Ectodermal cell (in vitro differentiated cells): ENCODE results near the gene MYOG.

Source experiments
- H3K27ac ChIP-seq: 2 replicates; pipeline ENCODE4 v1.7.0; 2013; ENCODE audit warnings: mild to moderate bottlenecking, low read depth, low read length; ENCODE audit not compliant: insufficient read depth, poor library complexity, severe bottlenecking
- H3K27me3 ChIP-seq: 2 replicates; pipeline ENCODE4 v1.7.0; 2013; ENCODE audit warnings: mild to moderate bottlenecking, low read length; ENCODE audit not compliant: insufficient read depth, control insufficient read depth, poor library complexity, severe bottlenecking
- H3K36me3 ChIP-seq: one replicate; pipeline ENCODE4 v1.7.0; 2013; ENCODE audit warnings: low read length; ENCODE audit not compliant: control insufficient read depth, insufficient read depth
- H3K4me1 ChIP-seq: one replicate; pipeline ENCODE4 v1.7.0; 2013; ENCODE audit warnings: low read length; ENCODE audit not compliant: control insufficient read depth, insufficient read depth
- H3K4me3 ChIP-seq: 2 replicates; pipeline ENCODE4 v1.7.0; 2013; ENCODE audit warnings: low read depth, low read length, control low read depth; ENCODE audit not compliant: insufficient read depth
- H3K9me3 ChIP-seq: 2 replicates; pipeline ENCODE4 v1.7.0; 2013; ENCODE audit warnings: mild to moderate bottlenecking, low read length, moderate library complexity; ENCODE audit not compliant: control insufficient read depth
- WGBS, 2 experiments: methylation state at CpG; one replicate each; pipeline ENCODE4 v1.1.7; 2013; ENCODE audit warnings: missing lambda C conversion rate in 2 of 2; 5-methylcytosine and 5-hydroxymethylcytosine counted together

Gene MYOG

DNA sequence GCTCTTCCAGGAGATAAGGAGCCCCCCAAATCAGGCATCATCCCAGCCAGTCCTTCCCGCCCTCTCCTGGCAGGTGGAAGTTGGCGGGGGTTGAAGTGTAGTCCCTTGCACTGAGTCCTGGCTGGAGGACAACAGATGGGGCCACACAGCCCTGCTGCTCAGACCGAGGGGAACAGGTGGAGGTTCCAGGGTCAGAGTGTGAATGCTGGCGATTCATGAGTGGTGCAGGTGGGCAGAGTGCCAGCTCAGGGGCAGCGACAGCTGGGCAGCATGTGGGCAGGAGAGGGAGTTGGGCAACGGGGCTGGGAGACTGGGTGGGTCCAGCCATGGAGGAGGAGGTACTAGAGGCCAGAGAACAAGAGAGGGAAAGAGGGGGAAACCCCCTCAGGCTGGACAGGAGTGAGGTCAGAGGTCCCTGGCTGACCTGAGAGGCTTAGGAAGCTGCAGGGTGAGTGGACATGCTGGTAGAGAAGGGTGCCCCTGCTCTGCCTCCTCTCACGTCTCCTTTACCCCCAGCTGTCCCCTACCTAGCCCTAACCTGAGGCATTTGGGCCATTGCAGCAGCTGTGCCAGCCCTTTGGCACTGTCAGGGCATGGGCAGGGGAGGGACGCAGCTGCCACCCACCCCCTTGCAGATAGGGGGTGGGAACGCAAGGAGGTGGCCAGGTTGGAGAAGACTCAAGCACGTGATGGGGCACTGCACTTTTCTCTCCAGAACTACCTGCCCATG, 30.4 kb upstream of the MYOG start:
- H3K27ac ChIP-seq, result no peak overlapping the region
- no peaks in the 10 kb centered on the region for H3K36me3 ChIP-seq
- H3K4me1 ChIP-seq, result peaks cover 4% of the 10 kb centered on the region
- peaks cover 8% of the 10 kb centered on the region for H3K27me3 ChIP-seq
- no peak overlapping the region for H3K4me3 ChIP-seq
- no peaks in the 10 kb centered on the region for H3K9me3 ChIP-seq
- WGBS, 2 experiments, result 89% methylated on average over 9 to 10 of the region's 10 CpGs

- no peaks in the 10 kb centered on the region for H3K9me3 ChIP-seq
- 84 to 87% methylated on average over 7 of the region's 7 CpGs for WGBS, 2 experiments
- H3K27me3 ChIP-seq, result peaks cover 8% of the 10 kb centered on the region
- no peaks in the 10 kb centered on the region for H3K36me3 ChIP-seq
- no peak overlapping the region for H3K27ac ChIP-seq
- peaks cover 4% of the 10 kb centered on the region for H3K4me1 ChIP-seq
- no peak overlapping the region for H3K4me3 ChIP-seq
These were observed 28.4 kb upstream of the MYOG start for GRCh38 chr1:203114202-203114601.

DNA sequence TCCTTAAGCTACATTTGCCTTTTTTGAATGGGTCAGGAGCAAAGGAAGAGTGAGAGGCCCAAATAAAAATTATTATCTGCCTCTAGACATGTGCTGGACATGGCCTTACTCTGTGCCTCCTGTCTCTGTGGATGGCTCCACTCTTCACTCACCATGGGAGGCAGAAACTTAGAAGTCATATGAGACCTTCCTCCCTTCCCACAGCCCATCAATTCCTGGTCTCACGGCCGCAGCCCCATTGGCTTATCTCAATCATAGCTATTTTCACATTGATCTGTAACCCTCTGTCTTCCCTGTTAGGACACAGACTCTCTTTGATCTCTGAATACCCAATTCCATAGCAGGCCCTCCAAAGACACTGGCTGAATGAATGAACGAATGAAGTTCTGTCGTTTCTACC, 27.5 kb upstream of the MYOG start:
- H3K27ac ChIP-seq, result no peak overlapping the region
- no peak overlapping the region for H3K4me3 ChIP-seq
- peaks cover 8% of the 10 kb centered on the region for H3K27me3 ChIP-seq
- no peaks in the 10 kb centered on the region for H3K9me3 ChIP-seq
- no peaks in the 10 kb centered on the region for H3K36me3 ChIP-seq
- 86 to 89% methylated on average over 4 of the region's 4 CpGs for WGBS, 2 experiments
- peaks cover 4% of the 10 kb centered on the region for H3K4me1 ChIP-seq

DNA sequence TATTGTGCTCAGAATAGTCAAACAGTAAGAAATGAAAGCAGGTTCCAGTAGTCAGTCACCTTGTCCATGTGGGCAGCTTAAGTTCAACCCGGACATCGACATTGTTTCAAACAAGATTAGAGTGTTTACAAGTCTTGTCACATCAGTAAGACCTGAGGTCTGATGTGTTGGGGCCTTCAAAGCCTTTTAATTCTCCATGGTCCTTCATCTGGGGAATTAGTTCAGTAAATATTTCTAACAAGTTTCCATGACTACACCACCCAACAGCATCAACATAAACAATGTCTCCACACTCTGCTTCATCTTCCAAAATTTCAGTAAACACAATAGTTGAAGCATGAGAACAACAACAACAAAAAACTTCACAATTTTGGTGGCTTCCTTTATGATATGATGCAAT, 26.7 kb upstream of the MYOG start:
- Histone ChIP-seq H3K4me1 (peaks cover 4% of the 10 kb centered on the region), H3K27me3 (peaks cover 5% of the 10 kb centered on the region), H3K27ac (no peak overlapping the region), H3K4me3 (no peak overlapping the region), H3K36me3 (no peaks in the 10 kb centered on the region), H3K9me3 (no peaks in the 10 kb centered on the region)
- WGBS, 2 experiments, result 91 to 100% methylated on average over 2 of the region's 2 CpGs

DNA sequence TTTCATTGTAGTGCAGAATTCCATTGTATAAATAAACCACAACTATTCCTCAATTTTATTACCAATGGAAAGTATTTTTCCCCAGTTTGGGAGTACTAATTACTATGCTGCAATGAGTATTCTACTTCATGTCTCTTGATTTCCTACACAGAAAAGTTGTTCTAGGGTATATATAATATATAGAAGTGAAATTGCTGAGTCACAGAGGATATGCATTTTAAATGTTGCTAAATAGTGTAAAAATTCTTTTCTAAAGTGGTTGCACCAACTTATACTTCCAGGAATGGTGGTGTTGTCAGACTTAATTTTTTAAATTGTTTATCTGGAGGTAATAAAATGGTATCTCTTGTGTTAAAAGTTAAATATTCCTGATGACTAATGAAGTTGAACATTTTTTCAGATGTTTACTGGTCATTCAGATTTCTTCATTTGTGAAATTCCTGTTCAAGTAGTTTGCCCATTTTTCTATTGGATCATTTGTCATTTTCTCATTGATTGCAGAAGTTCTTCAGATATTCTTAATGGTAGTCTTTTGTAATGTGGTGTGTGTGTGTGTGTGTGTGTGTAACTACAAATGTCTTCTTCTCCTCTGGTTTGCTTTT, 19.1 kb upstream of the MYOG start:
- Histone ChIP-seq H3K27ac (no peak overlapping the region), H3K4me1 (no peaks in the 10 kb centered on the region), H3K4me3 (no peak overlapping the region), H3K36me3 (no peaks in the 10 kb centered on the region), H3K27me3 (no peaks in the 10 kb centered on the region), H3K9me3 (no peaks in the 10 kb centered on the region)

DNA sequence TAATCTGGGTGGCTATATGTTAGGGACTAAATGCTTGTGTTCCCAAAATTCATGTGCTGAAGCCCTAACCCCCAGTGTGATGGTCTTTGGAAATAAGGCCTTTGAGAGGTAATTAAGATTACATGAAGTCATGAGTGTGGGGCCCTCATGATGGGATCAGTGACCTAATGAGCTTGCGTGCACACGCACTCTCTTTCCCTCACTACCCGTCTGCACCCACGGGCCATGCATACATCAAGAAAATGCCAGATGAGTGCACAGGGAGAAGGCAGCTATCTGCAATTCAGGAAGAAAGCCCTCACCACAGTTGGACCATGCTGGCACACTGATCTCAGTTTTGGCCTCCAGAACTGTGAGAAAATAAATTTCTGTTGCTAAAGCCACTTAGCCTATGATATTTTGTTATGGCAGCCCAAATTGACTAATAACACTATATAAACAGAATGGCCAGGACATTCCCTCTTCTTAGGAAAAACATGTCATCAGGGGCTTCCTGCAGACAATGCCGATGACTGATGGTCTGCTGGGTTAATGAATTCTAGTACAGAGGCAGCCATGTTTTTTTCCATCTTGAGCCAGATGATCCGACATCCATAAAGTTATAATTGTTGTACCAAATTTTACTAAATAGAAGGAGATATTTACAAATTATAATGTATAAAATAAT, 18.1 kb upstream of the MYOG start:
- H3K27ac ChIP-seq, result no peak overlapping the region
- H3K9me3 ChIP-seq, result no peaks in the 10 kb centered on the region
- H3K4me1 ChIP-seq, result no peaks in the 10 kb centered on the region
- no peaks in the 10 kb centered on the region for H3K36me3 ChIP-seq
- H3K4me3 ChIP-seq, result no peak overlapping the region
- 94 to 96% methylated on average over 5 of the region's 6 CpGs for WGBS, 2 experiments
- no peaks in the 10 kb centered on the region for H3K27me3 ChIP-seq

- H3K9me3 ChIP-seq, result no peaks in the 10 kb centered on the region
- no peak overlapping the region for H3K27ac ChIP-seq
- no peaks in the 10 kb centered on the region for H3K36me3 ChIP-seq
- no peaks in the 10 kb centered on the region for H3K27me3 ChIP-seq
- H3K4me1 ChIP-seq, result no peaks in the 10 kb centered on the region
- 90 to 96% methylated on average over 4 of the region's 4 CpGs for WGBS, 2 experiments
- H3K4me3 ChIP-seq, result no peak overlapping the region
These were observed 17.4 kb upstream of the MYOG start for GRCh38 chr1:203103216-203103615.

DNA sequence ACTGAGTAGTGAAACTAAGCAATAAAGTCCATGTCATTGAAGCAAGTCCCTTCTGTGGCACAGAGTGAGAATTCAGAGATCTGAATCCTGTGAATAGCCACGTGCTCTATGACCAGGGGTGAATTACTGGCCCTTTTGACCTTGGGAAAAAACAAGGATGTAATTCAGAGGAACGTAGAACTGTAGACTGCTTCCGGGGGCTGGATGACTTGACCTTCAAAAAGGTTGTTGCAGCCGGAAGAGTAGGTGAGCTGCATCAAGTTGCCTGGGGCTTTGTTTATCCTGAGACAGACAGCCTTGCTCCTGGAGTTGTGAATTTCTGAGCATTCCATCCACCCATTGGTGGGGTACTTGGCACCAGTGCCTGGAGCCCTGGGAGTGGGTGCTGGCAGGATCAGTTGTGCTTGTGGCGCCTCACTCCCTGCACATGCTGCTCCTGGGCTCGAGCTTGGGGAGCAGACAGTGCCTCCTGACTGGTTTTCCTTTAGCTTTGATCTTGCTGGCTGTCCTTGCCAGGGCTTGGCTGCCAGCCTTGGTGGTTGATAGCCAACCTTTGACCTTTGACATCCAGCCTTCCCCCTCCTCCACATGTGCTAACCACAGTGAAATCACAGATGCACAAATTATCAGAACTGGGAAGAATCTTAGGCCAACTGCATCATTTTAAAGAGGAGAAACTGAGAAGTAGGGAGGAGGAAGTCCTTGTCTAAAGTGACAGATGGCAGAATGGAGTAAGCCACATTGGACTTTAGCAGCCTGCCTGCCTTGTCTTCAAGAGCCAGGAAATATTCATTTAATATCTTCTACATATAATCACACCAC, 16.2 kb upstream of the MYOG start:
- Histone ChIP-seq H3K4me3 (no peak overlapping the region), H3K4me1 (no peaks in the 10 kb centered on the region), H3K27ac (no peak overlapping the region), H3K27me3 (no peaks in the 10 kb centered on the region), H3K36me3 (no peaks in the 10 kb centered on the region), H3K9me3 (no peaks in the 10 kb centered on the region)
- 87 to 89% methylated on average over 6 of the region's 6 CpGs for WGBS, 2 experiments

DNA sequence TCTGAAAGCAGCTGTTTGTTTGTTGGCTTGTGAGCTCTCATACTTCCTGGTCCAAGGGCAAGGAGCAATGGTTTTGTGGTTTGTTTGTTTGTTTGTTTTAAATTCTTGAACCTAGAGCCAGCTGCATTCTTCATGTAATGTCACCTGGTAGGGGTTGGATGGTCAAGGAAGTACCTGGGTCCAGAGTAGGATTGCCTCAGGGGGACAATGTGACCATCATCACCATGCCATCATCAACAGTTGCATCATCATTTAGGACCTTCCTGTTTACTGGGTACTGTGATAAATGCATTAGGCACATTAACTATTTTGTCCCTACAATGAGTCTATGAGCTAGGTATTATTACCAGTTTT, 14.7 kb upstream of the MYOG start:
- H3K36me3 ChIP-seq, result no peaks in the 10 kb centered on the region
- H3K27ac ChIP-seq, result no peak overlapping the region
- H3K9me3 ChIP-seq, result no peaks in the 10 kb centered on the region
- H3K4me1 ChIP-seq, result no peaks in the 10 kb centered on the region
- H3K4me3 ChIP-seq, result no peak overlapping the region
- H3K27me3 ChIP-seq, result no peaks in the 10 kb centered on the region
